G401 (cell line): ENCODE measurements around the gene SOX5. TPM values are rescaled to one million over a fixed set of nuclear protein-coding genes. Genes with fewer than 3 reads are reported as not detected.
"Not testable (repeated sequence)": the region's sequence is repeated elsewhere in the genome, so short reads cannot be mapped to it uniquely, and the experiment has no call there.

ENCODE experiments used
- DNase-seq: peaks from one replicate; pipeline ENCODE4 v3.0.0-alpha.2; 2015; ENCODE audit warnings: low spot score
- in situ Hi-C: cut with HindIII; loops from 2 replicates; pipeline ENCODE4 v1.10.0; 2016; ENCODE audit warnings: low sequenced_read_pairs, mixed read lengths
- total RNA-seq: library from RNA; depleted of rRNA; stranded (reverse); fragments of >200 nt; shearing (Covaris generic); gene quantifications from 2 replicates; pipeline ENCODE4 v1.2.3, GENCODE V29; 2014

The SOX5 gene
- total RNA-seq, 1 experiment from 2014 or later: not detected

GRCh38 chr12:23719493-23719892, 230.0 kb downstream of the SOX5 start:
- in situ Hi-C loops: no loop called here
- no peak for DNase-seq

- in situ Hi-C loops, DNase-seq: not testable (repeated sequence)
These were observed 239.1 kb downstream of the SOX5 start for GRCh38 chr12:23710361-23710760.

GRCh38 chr12:23708185-23708837, 241.2 kb downstream of the SOX5 start:
- in situ Hi-C loops: no loop called here
- no peak for DNase-seq

- DNase-seq: no peak
- in situ Hi-C loops: no loop called here
These were observed 242.2 kb downstream of the SOX5 start for GRCh38 chr12:23707270-23707669.

GRCh38 chr12:23704992-23705943, 244.2 kb downstream of the SOX5 start:
- in situ Hi-C loops: no loop called here
- no peak for DNase-seq

GRCh38 chr12:23703051-23703450, 246.4 kb downstream of the SOX5 start:
- DNase-seq: no peak
- in situ Hi-C loops: no loop called here

GRCh38 chr12:23699031-23699430, 250.4 kb downstream of the SOX5 start:
- no peak for DNase-seq

GRCh38 chr12:23694920-23695319, 254.6 kb downstream of the SOX5 start:
- in situ Hi-C loops: no loop called here
- no peak for DNase-seq

More at GRCh38 chr12:23699031-23699430, 250.4 kb downstream of the SOX5 start:
- in situ Hi-C loops: no loop called here

GRCh38 chr12:23694307-23694706, 255.2 kb downstream of the SOX5 start:
- DNase-seq: no peak
- in situ Hi-C loops: no loop called here

GRCh38 chr12:23687947-23688346, 261.5 kb downstream of the SOX5 start:
- no peak for DNase-seq
- in situ Hi-C loops: no loop called here

- in situ Hi-C loops: no loop called here
- DNase-seq: peak; percentile 4
These were observed 263.4 kb downstream of the SOX5 start for GRCh38 chr12:23686095-23686494.

GRCh38 chr12:23684121-23684520, 265.3 kb downstream of the SOX5 start:
- peak; percentile 2 for DNase-seq
- in situ Hi-C loops: no loop called here

GRCh38 chr12:23681237-23681636, 268.2 kb downstream of the SOX5 start:
- no peak for DNase-seq
- in situ Hi-C loops: no loop called here

- in situ Hi-C loops: no loop called here
- no peak for DNase-seq
These were observed 275.4 kb downstream of the SOX5 start for GRCh38 chr12:23674064-23674463.

GRCh38 chr12:23671881-23672280, 277.6 kb downstream of the SOX5 start:
- DNase-seq: no peak
- in situ Hi-C loops: no loop called here

- DNase-seq: no peak
- in situ Hi-C loops: no loop called here
These were observed 278.8 kb downstream of the SOX5 start for GRCh38 chr12:23670684-23671083.

- no peak for DNase-seq
These were observed 279.8 kb downstream of the SOX5 start for GRCh38 chr12:23669691-23670090.

GRCh38 chr12:23666866-23667265, 282.6 kb downstream of the SOX5 start:
- in situ Hi-C loops: no loop called here

More at GRCh38 chr12:23669691-23670090, 279.8 kb downstream of the SOX5 start:
- in situ Hi-C loops: no loop called here

GRCh38 chr12:23662966-23663365, 286.5 kb downstream of the SOX5 start:
- in situ Hi-C loops: no loop called here
- DNase-seq: no peak

More at GRCh38 chr12:23666866-23667265, 282.6 kb downstream of the SOX5 start:
- no peak for DNase-seq

GRCh38 chr12:23659131-23659530, 290.3 kb downstream of the SOX5 start:
- in situ Hi-C loops: no loop called here
- DNase-seq: no peak
